Gastroesophageal sphincter (tissue), 4 donors: ENCODE results near the gene ARHGAP27. TPM values are rescaled to one million over a fixed set of nuclear protein-coding genes. Genes with fewer than 3 reads are reported as not detected.
"Not testable (repeated sequence)": the region's sequence is repeated elsewhere in the genome, so short reads cannot be mapped to it uniquely, and the experiment has no call there.

Source experiments
- ATAC-seq: fragments of 150-250 bp; one replicate; pipeline ENCODE4 v1.9.1; 2016; ENCODE audit warnings: mild to moderate bottlenecking, moderate library complexity
- H3K27ac ChIP-seq, 4 donors: fragments of 200-600 bp; sonication (generic) in 3 of 4; 1 replicate in 3 of 4; 2 replicates in 1 of 4; pipeline ENCODE4 v1.5.1; 2016 to 2019
- H3K27me3 ChIP-seq: fragments of 200-600 bp; sonication (generic); one replicate; pipeline ENCODE4 v1.5.1; 2019
- H3K36me3 ChIP-seq, 2 donors: fragments of 200-600 bp; sonication (generic); one replicate each; pipeline ENCODE4 v1.5.1; 2019; ENCODE audit warnings: control low read depth in 1 of 2
- H3K4me1 ChIP-seq, 3 donors: fragments of 200-600 bp; sonication (generic); 1 replicate in 2 of 3; 2 replicates in 1 of 3; pipeline ENCODE4 v1.5.1; 2016 to 2019; ENCODE audit warnings: control low read depth in 2 of 3
- H3K4me3 ChIP-seq, 2 donors: fragments of 200-600 bp; sonication (generic); one replicate each; pipeline ENCODE4 v1.5.1; 2019; ENCODE audit warnings: mild to moderate bottlenecking in 1 of 2, moderate library complexity in 1 of 2
- H3K9me3 ChIP-seq, 3 donors: fragments of 200-600 bp; sonication (generic); one replicate each; pipeline ENCODE4 v1.5.1; 2017 to 2019; ENCODE audit warnings: control low read depth in 2 of 3
- EP300 ChIP-seq: sonication (generic); formaldehyde crosslinking; IDR thresholded peaks from one replicate; pipeline ENCODE4 v1.6.1; 2017; ENCODE audit warnings: antibody characterized with exemption, mild to moderate bottlenecking
- POLR2A ChIP-seq, 2 donors: fragments of 450-650 bp; IDR thresholded peaks; one replicate each; pipeline ENCODE4 v1.6.1; 2017; ENCODE audit warnings: antibody characterized with exemption in 2 of 2, mild to moderate bottlenecking in 2 of 2, moderate library complexity in 1 of 2
- POLR2AphosphoS5 ChIP-seq: sonication (generic); formaldehyde crosslinking; IDR thresholded peaks from one replicate; pipeline ENCODE4 v1.6.1; 2017; ENCODE audit warnings: antibody characterized with exemption
- WGBS, 2 donors: methylation state at CpG; one replicate each; pipeline ENCODE4 v1.1.5; 2018; ENCODE audit warnings: low coverage in 1 of 2; 5-methylcytosine and 5-hydroxymethylcytosine counted together
- total RNA-seq, 4 donors: library from RNA; depleted of rRNA; stranded (reverse); fragments of >200 nt; gene quantifications; one replicate each; pipeline ENCODE4 v1.1.0, GENCODE V29; 2016
- TF ChIP-seq, protein P1 (sequence below), 4 experiments: fragments of 200-600 bp in 2 of 4; fragments of 450-650 bp in 2 of 4; sonication (generic) in 1 of 4; IDR thresholded peaks; one replicate each; pipeline ENCODE4 v1.5.1; 2017 to 2019; ENCODE audit warnings: antibody characterized with exemption in 4 of 4, mild to moderate bottlenecking in 2 of 4, moderate library complexity in 2 of 4

The ARHGAP27 gene, protein sequence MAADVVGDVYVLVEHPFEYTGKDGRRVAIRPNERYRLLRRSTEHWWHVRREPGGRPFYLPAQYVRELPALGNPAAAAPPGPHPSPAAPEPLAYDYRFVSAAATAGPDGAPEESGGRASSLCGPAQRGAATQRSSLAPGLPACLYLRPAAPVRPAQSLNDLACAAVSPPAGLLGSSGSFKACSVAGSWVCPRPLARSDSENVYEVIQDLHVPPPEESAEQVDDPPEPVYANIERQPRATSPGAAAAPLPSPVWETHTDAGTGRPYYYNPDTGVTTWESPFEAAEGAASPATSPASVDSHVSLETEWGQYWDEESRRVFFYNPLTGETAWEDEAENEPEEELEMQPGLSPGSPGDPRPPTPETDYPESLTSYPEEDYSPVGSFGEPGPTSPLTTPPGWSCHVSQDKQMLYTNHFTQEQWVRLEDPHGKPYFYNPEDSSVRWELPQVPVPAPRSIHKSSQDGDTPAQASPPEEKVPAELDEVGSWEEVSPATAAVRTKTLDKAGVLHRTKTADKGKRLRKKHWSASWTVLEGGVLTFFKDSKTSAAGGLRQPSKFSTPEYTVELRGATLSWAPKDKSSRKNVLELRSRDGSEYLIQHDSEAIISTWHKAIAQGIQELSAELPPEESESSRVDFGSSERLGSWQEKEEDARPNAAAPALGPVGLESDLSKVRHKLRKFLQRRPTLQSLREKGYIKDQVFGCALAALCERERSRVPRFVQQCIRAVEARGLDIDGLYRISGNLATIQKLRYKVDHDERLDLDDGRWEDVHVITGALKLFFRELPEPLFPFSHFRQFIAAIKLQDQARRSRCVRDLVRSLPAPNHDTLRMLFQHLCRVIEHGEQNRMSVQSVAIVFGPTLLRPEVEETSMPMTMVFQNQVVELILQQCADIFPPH
- 10 to 100 TPM; 11.6 to 18.1 (median 12.8) TPM for total RNA-seq

GRCh38 chr17:45432405-45433158 is at the start of gene ARHGAP27:
ARHGAP27 (minus strand) TSS chr17:45432870; CDS start chr17:45430279, 2,591 bp downstream.
- Histone ChIP-seq H3K9me3 (no peaks in the 10 kb centered on the region), H3K4me3 (peak within 1 kb of the TSS; percentile 13 to 53), H3K27ac (peak within 1 kb of the TSS in 3 of 4 donors; percentile 60 to 78 (median 60)), H3K36me3 (peaks cover 0 to 41% of the 10 kb centered on the region in 2 donors), H3K4me1 (peaks cover 0 to 59% (median 43%) of the 10 kb centered on the region in 3 donors), H3K27me3 (peaks cover 64% of the 10 kb centered on the region)
- 19% methylated on average over 5 of the region's 66 CpGs; no CpG with 5 or more reads in 1 of the 2 donors for WGBS, 2 donors
- ATAC-seq, result no peak
- TF ChIP-seq POLR2A (IDR thresholded peaks at IDR 0.05), result no peak
- no peak for TF ChIP-seq EP300
- TF ChIP-seq, protein P1, sequence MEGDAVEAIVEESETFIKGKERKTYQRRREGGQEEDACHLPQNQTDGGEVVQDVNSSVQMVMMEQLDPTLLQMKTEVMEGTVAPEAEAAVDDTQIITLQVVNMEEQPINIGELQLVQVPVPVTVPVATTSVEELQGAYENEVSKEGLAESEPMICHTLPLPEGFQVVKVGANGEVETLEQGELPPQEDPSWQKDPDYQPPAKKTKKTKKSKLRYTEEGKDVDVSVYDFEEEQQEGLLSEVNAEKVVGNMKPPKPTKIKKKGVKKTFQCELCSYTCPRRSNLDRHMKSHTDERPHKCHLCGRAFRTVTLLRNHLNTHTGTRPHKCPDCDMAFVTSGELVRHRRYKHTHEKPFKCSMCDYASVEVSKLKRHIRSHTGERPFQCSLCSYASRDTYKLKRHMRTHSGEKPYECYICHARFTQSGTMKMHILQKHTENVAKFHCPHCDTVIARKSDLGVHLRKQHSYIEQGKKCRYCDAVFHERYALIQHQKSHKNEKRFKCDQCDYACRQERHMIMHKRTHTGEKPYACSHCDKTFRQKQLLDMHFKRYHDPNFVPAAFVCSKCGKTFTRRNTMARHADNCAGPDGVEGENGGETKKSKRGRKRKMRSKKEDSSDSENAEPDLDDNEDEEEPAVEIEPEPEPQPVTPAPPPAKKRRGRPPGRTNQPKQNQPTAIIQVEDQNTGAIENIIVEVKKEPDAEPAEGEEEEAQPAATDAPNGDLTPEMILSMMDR (IDR thresholded peaks at IDR 0.05), result no peak
- no peak for TF ChIP-seq POLR2AphosphoS5

DNA sequence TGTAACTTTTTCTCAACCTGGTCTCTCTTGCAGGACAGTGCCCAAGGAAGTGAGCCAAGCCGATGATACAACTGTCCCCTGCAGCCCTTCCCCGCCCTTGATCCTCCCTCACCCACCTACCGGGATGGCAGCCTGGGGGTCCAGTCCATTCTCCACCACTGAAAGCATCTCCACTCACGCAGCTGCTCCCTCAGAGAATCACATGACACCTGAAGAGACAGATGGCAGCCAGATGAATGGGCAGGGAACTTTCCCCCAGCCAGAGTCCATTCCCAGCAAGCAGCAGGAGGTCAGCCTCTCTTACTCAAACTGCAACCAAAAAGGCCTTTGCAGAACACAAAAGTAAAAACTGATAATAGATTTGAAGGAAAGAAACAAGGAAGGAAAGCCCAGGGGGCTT is 49.6 kb upstream of the ARHGAP27 start:
- H3K4me3 ChIP-seq, H3K9me3 ChIP-seq, ATAC-seq, H3K27ac ChIP-seq, H3K27me3 ChIP-seq: not testable (repeated sequence)
- WGBS, 2 donors, result no CpG with 5 or more reads among the region's 4 CpGs
- Histone ChIP-seq H3K36me3 (peaks cover 0 to 16% of the 10 kb centered on the region in 2 donors), H3K4me1 (peaks cover 0 to 16% (median under 1%) of the 10 kb centered on the region in 3 donors)

GRCh38 chr17:45475436-45475835 is 42.8 kb upstream of the ARHGAP27 start:
- WGBS, 2 donors, result 100% methylated on average over 1 to 2 of the region's 14 CpGs
- not testable (repeated sequence) for H3K4me1 ChIP-seq, H3K27ac ChIP-seq, H3K9me3 ChIP-seq, H3K4me3 ChIP-seq, ATAC-seq, H3K27me3 ChIP-seq
- H3K36me3 ChIP-seq, result peaks cover 0 to 70% of the 10 kb centered on the region in 2 donors

- not testable (repeated sequence) for ATAC-seq, H3K9me3 ChIP-seq, H3K4me1 ChIP-seq, H3K4me3 ChIP-seq, H3K27ac ChIP-seq, H3K27me3 ChIP-seq
- WGBS, 2 donors, result 65 to 77% methylated on average over 2 to 3 of the region's 3 CpGs
- peaks cover 0 to 82% of the 10 kb centered on the region in 2 donors for H3K36me3 ChIP-seq
Observed at GRCh38 chr17:45472249-45472648, 39.6 kb upstream of the ARHGAP27 start.

- H3K36me3 ChIP-seq, result peaks cover 0 to 76% of the 10 kb centered on the region in 2 donors
- ATAC-seq, result not testable (repeated sequence)
Observed at GRCh38 chr17:45469204-45469563, 36.5 kb upstream of the ARHGAP27 start.

DNA sequence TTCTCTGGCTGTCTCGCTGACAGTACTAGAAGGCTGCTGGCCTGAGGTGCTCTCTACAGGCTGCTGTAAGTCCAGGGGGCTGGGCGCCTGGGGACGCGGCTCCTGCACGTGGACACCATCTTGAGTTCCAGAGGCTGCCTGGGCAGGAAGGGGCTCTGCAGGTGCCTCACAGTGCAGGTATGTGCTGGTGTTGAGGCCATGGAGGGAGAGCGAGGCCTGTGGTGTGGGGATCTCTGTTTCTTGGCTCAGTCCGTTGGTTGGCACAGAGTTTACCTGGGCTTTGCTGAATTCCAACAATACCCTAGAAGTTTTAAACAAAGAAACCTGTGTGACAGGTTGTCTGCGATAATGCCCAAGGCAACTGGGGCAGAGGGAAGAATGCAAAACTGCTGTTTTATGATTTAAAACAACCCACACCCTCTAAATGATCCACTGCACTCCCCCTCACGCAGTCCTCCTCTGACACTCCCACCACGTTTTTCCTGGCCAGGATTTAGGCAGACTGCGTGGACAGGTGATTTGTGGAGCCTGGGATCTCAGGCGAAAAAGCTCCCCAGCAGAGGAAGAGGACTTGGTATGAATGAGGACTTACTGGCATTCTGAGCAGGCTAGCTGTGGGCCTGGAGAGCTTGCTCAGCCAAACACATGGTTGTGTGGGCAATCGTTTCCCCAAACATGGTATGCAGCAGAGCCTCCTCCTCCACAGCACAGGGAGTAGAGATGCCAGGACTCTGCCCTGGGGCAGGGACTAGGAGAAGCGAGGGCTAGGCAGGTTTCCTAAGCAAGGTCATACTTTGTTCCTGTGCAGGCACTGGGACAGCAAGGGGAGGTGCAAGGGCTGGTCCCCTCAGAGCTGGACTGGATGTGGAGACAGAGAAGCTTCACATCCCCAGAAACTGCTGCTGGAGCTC is 35.9 kb upstream of the ARHGAP27 start:
- H3K4me1 ChIP-seq, H3K27ac ChIP-seq: not testable (repeated sequence)
- 83% methylated on average over 1 of the region's 14 CpGs; no CpG with 5 or more reads in 1 of the 2 donors for WGBS, 2 donors

More at GRCh38 chr17:45469204-45469563, 36.5 kb upstream of the ARHGAP27 start:
- H3K27me3 ChIP-seq, H3K27ac ChIP-seq, H3K4me3 ChIP-seq, H3K9me3 ChIP-seq, H3K4me1 ChIP-seq: not testable (repeated sequence)
- WGBS, 2 donors, result 61 to 80% methylated on average over 3 to 4 of the region's 4 CpGs

GRCh38 chr17:45461524-45462327 is 29.1 kb upstream of the ARHGAP27 start:
- not testable (repeated sequence) for H3K27me3 ChIP-seq, H3K4me1 ChIP-seq, H3K4me3 ChIP-seq, H3K9me3 ChIP-seq
- ATAC-seq, result peak; percentile 65
- peaks cover 0 to 53% of the 10 kb centered on the region in 2 donors for H3K36me3 ChIP-seq
- 63 to 64% methylated on average over 2 to 3 of the region's 8 CpGs for WGBS, 2 donors
- peak overlapping the region in 2 of 4 donors; percentile 19 to 37 for H3K27ac ChIP-seq

More for the DNA sequence above, 35.9 kb upstream of the ARHGAP27 start:
- H3K27me3 ChIP-seq, H3K9me3 ChIP-seq, H3K4me3 ChIP-seq, ATAC-seq: not testable (repeated sequence)
- H3K36me3 ChIP-seq, result peaks cover 0 to 70% of the 10 kb centered on the region in 2 donors

DNA sequence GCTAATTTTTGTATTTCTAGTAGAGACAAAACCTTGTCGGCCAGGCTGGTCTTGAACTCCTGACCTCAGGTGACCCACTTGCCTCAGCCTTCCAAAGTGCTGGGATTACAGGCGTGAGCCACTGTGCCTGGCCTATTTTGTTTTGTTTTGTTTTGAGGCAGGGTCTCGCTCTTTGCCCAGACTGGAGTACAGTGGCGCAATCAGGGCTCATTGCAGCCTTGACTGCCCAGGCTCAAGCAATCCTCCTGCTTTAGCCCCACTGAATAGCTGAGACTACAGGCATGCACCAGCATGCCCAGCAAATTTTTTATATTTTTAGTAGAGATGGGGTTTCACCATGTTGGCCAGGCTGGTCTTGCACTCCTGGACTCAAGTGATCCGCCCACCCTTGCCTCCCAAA is 27.8 kb upstream of the ARHGAP27 start:
- not testable (repeated sequence) for H3K4me1 ChIP-seq, H3K27ac ChIP-seq, H3K9me3 ChIP-seq, H3K27me3 ChIP-seq, H3K4me3 ChIP-seq, ATAC-seq
- H3K36me3 ChIP-seq, result peaks cover 0 to 56% of the 10 kb centered on the region in 2 donors
- 90 to 100% methylated on average over 1 to 3 of the region's 5 CpGs for WGBS, 2 donors

GRCh38 chr17:45454341-45454740 is 21.7 kb upstream of the ARHGAP27 start:
- ATAC-seq, H3K4me3 ChIP-seq, H3K4me1 ChIP-seq, H3K27ac ChIP-seq, H3K27me3 ChIP-seq, H3K9me3 ChIP-seq: not testable (repeated sequence)
- H3K36me3 ChIP-seq, result peaks cover 0 to 75% of the 10 kb centered on the region in 2 donors
- WGBS, 2 donors, result 96 to 100% methylated on average over 2 to 5 of the region's 8 CpGs
